OCI-LY1 (cell line): Measurements from ENCODE around the gene BICD2.

ENCODE experiments used
- H2AFZ ChIP-seq: fragments of 200-600 bp; sonication (generic), shearing (Covaris generic); 2 replicates; pipeline ENCODE4 v1.6.0; 2014; ENCODE audit warnings: antibody characterized with exemption, mild to moderate bottlenecking, low read length
- H3F3A ChIP-seq: fragments of 200-600 bp; sonication (generic), shearing (Covaris generic); 2 replicates; pipeline ENCODE4 v1.6.0; 2014; ENCODE audit warnings: mild to moderate bottlenecking, antibody characterized with exemption, low read length, moderate library complexity; ENCODE audit not compliant: insufficient read depth
- H3K27ac ChIP-seq: fragments of 200-600 bp; sonication (generic); 2 replicates; pipeline ENCODE4 v1.5.1; 2014; ENCODE audit warnings: low read length, mixed run types, mild to moderate bottlenecking, low read depth; ENCODE audit not compliant: poor library complexity, severe bottlenecking
- H3K27me3 ChIP-seq: fragments of 200-600 bp; sonication (generic); 2 replicates; pipeline ENCODE4 v1.6.0; 2014; ENCODE audit warnings: antibody characterized with exemption, mild to moderate bottlenecking, low read length, moderate library complexity; ENCODE audit not compliant: insufficient read depth
- H3K36me3 ChIP-seq: fragments of 200-600 bp; sonication (generic); 2 replicates; pipeline ENCODE4 v1.6.1; 2014; ENCODE audit warnings: mild to moderate bottlenecking, antibody characterized with exemption, low read length, moderate library complexity, mixed read lengths; ENCODE audit not compliant: insufficient read depth
- H3K4me1 ChIP-seq: fragments of 200-600 bp; sonication (generic); 2 replicates; pipeline ENCODE4 v1.5.1; 2014; ENCODE audit warnings: mild to moderate bottlenecking, low read length, moderate library complexity; ENCODE audit not compliant: insufficient read depth, severe bottlenecking
- H3K4me2 ChIP-seq: fragments of 200-600 bp; sonication (generic), shearing (Covaris generic); 2 replicates; pipeline ENCODE4 v1.6.1; 2014; ENCODE audit warnings: low read length
- H3K4me3 ChIP-seq: fragments of 200-600 bp; sonication (generic); 2 replicates; pipeline ENCODE4 v1.5.1; 2014; ENCODE audit warnings: low read length, low read depth, mild to moderate bottlenecking, mixed read lengths; ENCODE audit not compliant: poor library complexity, severe bottlenecking
- H3K79me2 ChIP-seq: fragments of 200-600 bp; shearing (Covaris generic); 2 replicates; pipeline ENCODE4 v1.6.1; 2016; ENCODE audit warnings: mixed run types, low read length, mixed read lengths; ENCODE audit not compliant: insufficient read depth
- H3K9ac ChIP-seq: fragments of 200-600 bp; sonication (generic), shearing (Covaris generic); 2 replicates; pipeline ENCODE4 v1.6.1; 2014; ENCODE audit warnings: mild to moderate bottlenecking, low read length, mixed read lengths
- H3K9me2 ChIP-seq: fragments of 200-600 bp; sonication (generic), shearing (Covaris generic); 2 replicates; pipeline ENCODE4 v1.6.1; 2014; ENCODE audit warnings: low read depth, mild to moderate bottlenecking, low read length, mixed read lengths
- H3K9me3 ChIP-seq: fragments of 200-600 bp; shearing (Covaris generic); 2 replicates; pipeline ENCODE4 v1.6.1; 2014; ENCODE audit warnings: low read length, mixed read lengths
- H4K20me1 ChIP-seq: fragments of 200-600 bp; sonication (generic), shearing (Covaris generic); 2 replicates; pipeline ENCODE4 v1.6.0; 2016; ENCODE audit warnings: mild to moderate bottlenecking, low read length; ENCODE audit not compliant: insufficient read depth
- EZH2 ChIP-seq: fragments of 200-600 bp; sonication (generic), shearing (Covaris generic); IDR thresholded peaks from 2 replicates; pipeline ENCODE4 v1.8.0; 2017; ENCODE audit warnings: borderline replicate concordance, mixed run types, mild to moderate bottlenecking, antibody characterized with exemption, low read length, moderate library complexity, mixed read lengths
- TF ChIP-seq, protein P1 (sequence below): fragments of 200-600 bp; sonication (generic), shearing (Covaris generic); IDR thresholded peaks from 2 replicates; pipeline ENCODE4 v1.5.1; 2017; ENCODE audit warnings: mild to moderate bottlenecking, antibody characterized with exemption, low read length, moderate library complexity, mixed read lengths

BICD2 gene

DNA sequence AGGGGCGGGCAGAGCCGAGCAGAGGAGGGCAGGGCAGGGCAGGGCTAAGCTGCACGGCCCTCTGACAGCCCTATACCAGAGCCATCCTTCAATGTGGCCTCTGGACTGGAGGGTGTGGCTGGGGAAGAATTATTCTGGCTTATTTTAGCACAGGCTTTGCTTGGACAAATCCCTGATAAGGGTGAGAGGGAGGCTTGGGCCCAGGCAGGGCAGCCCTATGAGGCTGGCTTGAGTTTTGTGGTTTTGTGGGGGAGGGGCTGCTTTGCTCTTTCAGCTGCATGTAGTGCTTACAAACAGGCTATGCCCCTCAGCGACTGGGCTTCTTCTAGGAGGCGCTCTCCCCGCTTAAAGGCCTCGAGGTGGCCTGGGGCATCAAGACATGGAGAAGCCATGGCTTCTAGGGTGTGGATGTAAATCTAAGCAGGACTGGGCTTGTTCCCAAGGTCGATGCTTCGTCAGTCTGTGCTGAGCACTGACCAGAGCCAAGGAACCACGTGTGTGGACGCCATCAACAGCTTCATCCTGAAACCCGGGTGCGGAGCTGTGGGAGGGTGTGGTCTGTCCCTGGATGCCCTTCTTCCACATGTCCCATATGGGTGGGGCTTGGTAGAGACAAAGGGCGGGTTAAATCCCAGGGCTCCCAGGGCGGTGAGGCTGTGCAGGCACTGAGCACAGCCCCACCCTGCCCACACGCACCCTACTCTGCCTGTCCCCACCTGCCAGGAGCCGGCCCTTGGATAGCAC is 49.0 kb downstream of the BICD2 start:
- Histone ChIP-seq H3K9me2 (no peaks in the 10 kb centered on the region), H3K4me3 (no peak overlapping the region), H3K4me2 (no peak overlapping the region), H3K27ac (no peak overlapping the region), H4K20me1 (no peaks in the 10 kb centered on the region), H3F3A (no peaks in the 10 kb centered on the region), H2AFZ (no peak overlapping the region), H3K9me3 (no peaks in the 10 kb centered on the region), H3K9ac (no peak overlapping the region), H3K79me2 (no peaks in the 10 kb centered on the region), H3K27me3 (no peaks in the 10 kb centered on the region), H3K36me3 (peaks cover 95% of the 10 kb centered on the region), H3K4me1 (peaks cover 42% of the 10 kb centered on the region)
- TF ChIP-seq, protein P1, sequence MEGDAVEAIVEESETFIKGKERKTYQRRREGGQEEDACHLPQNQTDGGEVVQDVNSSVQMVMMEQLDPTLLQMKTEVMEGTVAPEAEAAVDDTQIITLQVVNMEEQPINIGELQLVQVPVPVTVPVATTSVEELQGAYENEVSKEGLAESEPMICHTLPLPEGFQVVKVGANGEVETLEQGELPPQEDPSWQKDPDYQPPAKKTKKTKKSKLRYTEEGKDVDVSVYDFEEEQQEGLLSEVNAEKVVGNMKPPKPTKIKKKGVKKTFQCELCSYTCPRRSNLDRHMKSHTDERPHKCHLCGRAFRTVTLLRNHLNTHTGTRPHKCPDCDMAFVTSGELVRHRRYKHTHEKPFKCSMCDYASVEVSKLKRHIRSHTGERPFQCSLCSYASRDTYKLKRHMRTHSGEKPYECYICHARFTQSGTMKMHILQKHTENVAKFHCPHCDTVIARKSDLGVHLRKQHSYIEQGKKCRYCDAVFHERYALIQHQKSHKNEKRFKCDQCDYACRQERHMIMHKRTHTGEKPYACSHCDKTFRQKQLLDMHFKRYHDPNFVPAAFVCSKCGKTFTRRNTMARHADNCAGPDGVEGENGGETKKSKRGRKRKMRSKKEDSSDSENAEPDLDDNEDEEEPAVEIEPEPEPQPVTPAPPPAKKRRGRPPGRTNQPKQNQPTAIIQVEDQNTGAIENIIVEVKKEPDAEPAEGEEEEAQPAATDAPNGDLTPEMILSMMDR = no peak
- no peak for TF ChIP-seq EZH2

DNA sequence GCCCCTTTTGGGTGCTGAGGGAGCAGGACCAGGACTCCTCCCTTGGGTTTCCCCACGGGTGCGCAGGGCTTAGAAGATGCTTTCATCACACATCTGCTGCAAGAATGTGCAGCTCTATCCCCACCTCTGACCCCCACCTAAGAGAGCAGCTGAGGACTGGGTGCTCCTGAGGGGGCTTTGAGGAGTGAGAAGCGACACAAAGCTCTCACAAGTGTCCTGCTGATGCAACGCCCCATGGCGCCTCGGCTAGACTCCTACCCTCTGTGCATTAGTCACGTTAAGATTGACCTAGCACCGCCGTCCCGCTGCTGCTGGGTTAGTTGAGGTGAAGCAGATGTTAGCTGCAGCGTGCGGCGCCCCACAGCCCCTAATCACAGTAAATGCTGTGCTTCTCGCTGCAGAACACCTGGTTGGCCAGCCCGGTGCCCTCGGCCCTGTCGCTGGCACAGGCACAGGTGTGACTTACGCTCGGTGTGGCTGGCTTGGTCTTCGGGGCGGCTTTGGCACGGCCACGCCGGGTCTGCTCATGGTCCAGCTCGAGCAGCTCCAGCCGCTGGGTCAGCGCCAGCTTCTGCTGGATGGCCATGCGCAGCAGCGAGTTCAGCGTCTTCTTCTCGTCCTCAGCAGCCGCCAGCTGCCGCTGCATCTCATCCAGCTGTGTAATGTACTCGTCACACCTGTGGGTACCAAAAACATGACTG is 49.7 kb downstream of the BICD2 start:
- H3K4me2 ChIP-seq = no peak overlapping the region
- H4K20me1 ChIP-seq = no peaks in the 10 kb centered on the region
- H3K36me3 ChIP-seq = peaks cover 95% of the 10 kb centered on the region
- no peak overlapping the region for H3K27ac ChIP-seq
- H3K4me1 ChIP-seq = peaks cover 34% of the 10 kb centered on the region
- H3K4me3 ChIP-seq = no peak overlapping the region
- H3K79me2 ChIP-seq = no peaks in the 10 kb centered on the region
- H3K9me3 ChIP-seq = no peaks in the 10 kb centered on the region
- TF ChIP-seq, protein P1 = no peak
- TF ChIP-seq EZH2 = no peak
- no peak overlapping the region for H3K9ac ChIP-seq
- H3K27me3 ChIP-seq = no peaks in the 10 kb centered on the region
- H3F3A ChIP-seq = no peaks in the 10 kb centered on the region
- no peaks in the 10 kb centered on the region for H3K9me2 ChIP-seq
- no peak overlapping the region for H2AFZ ChIP-seq

DNA sequence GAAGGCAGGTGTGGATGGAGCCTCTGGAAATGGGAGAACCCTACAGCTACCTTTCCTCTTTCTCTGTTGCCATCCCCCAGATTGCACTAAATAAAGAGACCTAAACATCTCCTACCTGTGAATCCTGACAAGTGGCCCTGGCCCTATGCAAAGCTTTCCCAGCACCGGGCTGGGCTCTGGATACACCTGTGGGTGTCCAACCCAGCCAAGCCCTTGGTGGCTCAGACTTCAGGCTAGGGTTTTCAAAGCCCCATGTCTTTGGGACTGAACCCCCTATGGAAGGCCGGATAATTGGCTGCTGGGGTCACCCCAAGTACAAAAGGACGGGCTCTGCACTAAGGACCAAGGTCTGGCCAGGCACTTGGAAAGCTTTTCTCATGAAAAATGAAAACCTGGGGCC is 50.6 kb downstream of the BICD2 start:
- H3K4me3 ChIP-seq = no peak overlapping the region
- peaks cover 94% of the 10 kb centered on the region for H3K36me3 ChIP-seq
- H3F3A ChIP-seq = no peaks in the 10 kb centered on the region
- H3K4me2 ChIP-seq = no peak overlapping the region
- H3K4me1 ChIP-seq = peaks cover 26% of the 10 kb centered on the region
- H2AFZ ChIP-seq = no peak overlapping the region
- no peaks in the 10 kb centered on the region for H4K20me1 ChIP-seq
- no peaks in the 10 kb centered on the region for H3K9me3 ChIP-seq
- no peak overlapping the region for H3K27ac ChIP-seq
- no peaks in the 10 kb centered on the region for H3K27me3 ChIP-seq
- no peaks in the 10 kb centered on the region for H3K9me2 ChIP-seq
- H3K9ac ChIP-seq = no peak overlapping the region
- TF ChIP-seq, protein P1 = no peak
- no peak for TF ChIP-seq EZH2
- no peaks in the 10 kb centered on the region for H3K79me2 ChIP-seq
